HepG2 (cell line): Measurements from ENCODE around the gene LGALS16. TPM values are rescaled to one million over a fixed set of nuclear protein-coding genes. Genes with fewer than 3 reads are reported as not detected.
A peak's percentile ranks its signal among the peaks of the same experiment; 100 is the strongest.

Source experiments
- ATF3 ChIP-seq: sonication (generic); formaldehyde crosslinking; IDR thresholded peaks from 2 replicates; pipeline ENCODE4 v1.4.0; 2020; ENCODE audit warnings: missing genetic modification reagents
- DPF2 ChIP-seq: sonication (generic); formaldehyde crosslinking; IDR thresholded peaks from 2 replicates; pipeline ENCODE4 v1.4.0; 2020; ENCODE audit warnings: mild to moderate bottlenecking, low read depth, missing genetic modification reagents, borderline replicate concordance
- GABPA ChIP-seq, 2 experiments: IDR thresholded peaks; 2 replicates each; pipeline ENCODE4 v1.6.1; 2011 to 2016; ENCODE audit warnings: low read depth in 2 of 2, low read length in 1 of 2, missing biosample characterization in 1 of 2, missing genetic modification characterization in 1 of 2
- GTF3A ChIP-seq: sonication (generic); formaldehyde crosslinking; conservative IDR thresholded peaks from 2 replicates; pipeline ENCODE4 v1.4.0; 2020; ENCODE audit warnings: mild to moderate bottlenecking, missing genetic modification reagents
- HIVEP1 ChIP-seq: sonication (generic); formaldehyde crosslinking; IDR thresholded peaks from 2 replicates; pipeline ENCODE4 v1.4.0; 2020; ENCODE audit warnings: mild to moderate bottlenecking, missing genetic modification reagents
- IRF1 ChIP-seq: sonication (generic); formaldehyde crosslinking; IDR thresholded peaks from 2 replicates; pipeline ENCODE4 v1.4.0; 2020; ENCODE audit warnings: low read depth, mild to moderate bottlenecking, missing genetic modification reagents
- JUNB ChIP-seq: sonication (generic); formaldehyde crosslinking; IDR thresholded peaks from 2 replicates; pipeline ENCODE4 v1.8.0; 2022; ENCODE audit warnings: missing genetic modification reagents, mild to moderate bottlenecking, borderline replicate concordance
- KDM3A ChIP-seq: IDR thresholded peaks from 2 replicates; pipeline ENCODE4 v1.6.1; 2018; ENCODE audit warnings: low read depth, missing compliant biosample characterization
- NBN ChIP-seq: fragments of 450-650 bp; conservative IDR thresholded peaks from 2 replicates; pipeline ENCODE4 v1.6.1; 2017
- NFE2L2 ChIP-seq: fragments of 150-350 bp; IDR thresholded peaks from 2 replicates; pipeline ENCODE4 v1.6.1; 2014; ENCODE audit warnings: low read length
- NR2F6 ChIP-seq, 2 experiments: IDR thresholded peaks; 2 replicates each; pipeline ENCODE4 v1.6.1; 2016; ENCODE audit warnings: antibody characterized with exemption in 1 of 2, mild to moderate bottlenecking in 1 of 2
- PREB ChIP-seq: sonication (generic); formaldehyde crosslinking; IDR thresholded peaks from 2 replicates; pipeline ENCODE4 v1.4.0; 2020; ENCODE audit warnings: missing genetic modification reagents
- ZNF503 ChIP-seq: sonication (generic); formaldehyde crosslinking; IDR thresholded peaks from 2 replicates; pipeline ENCODE4 v1.4.0; 2020; ENCODE audit warnings: missing genetic modification reagents
- ZNF550 ChIP-seq: sonication (generic); formaldehyde crosslinking; IDR thresholded peaks from 2 replicates; pipeline ENCODE4 v1.4.0; 2020; ENCODE audit warnings: mild to moderate bottlenecking, missing genetic modification reagents, borderline replicate concordance
- ZNF891 ChIP-seq: sonication (generic); formaldehyde crosslinking; IDR thresholded peaks from 2 replicates; pipeline ENCODE4 v1.5.0; 2020; ENCODE audit warnings: mild to moderate bottlenecking, missing genetic modification reagents
- polyA plus RNA-seq, 8 experiments: library from polyadenylated mRNA; depleted of rRNA in 3 of 8; stranded (reverse) in 7 of 8; unstranded in 1 of 8; fragments of >200 nt; fragmentation: Illumina TruSeq in 4 of 8; extraction: Trizol in 4 of 8; gene quantifications; 2 replicates each; pipeline versions ENCODE4 v1.2.1 to v1.2.3, GENCODE V29; 2011 to 2016; ENCODE audit warnings: low read depth in 4 of 8, missing spikeins in 1 of 8, mixed read lengths in 1 of 8; ENCODE audit not compliant: insufficient read depth in 1 of 8
- total RNA-seq, 5 experiments: library from RNA; depleted of rRNA; stranded (reverse); fragments of >200 nt; fragmentation: Illumina TruSeq; extraction: Trizol; gene quantifications; 2 replicates each; pipeline ENCODE4 v1.2.3, GENCODE V29; 2016; ENCODE audit warnings: low read depth in 1 of 5

LGALS16 gene
- total and polyA plus RNA-seq, 2 of the 13 experiments (the other 11 are each of a cell fraction or from before 2014, with no cell fraction given) = not detected

- no peak for TF ChIP-seq PREB (CRISPR knock-in tag)
- TF ChIP-seq NBN = no peak
- TF ChIP-seq ZNF550 (CRISPR knock-in tag) = no peak
- TF ChIP-seq ZNF503 (CRISPR knock-in tag) = no peak
- TF ChIP-seq DPF2 (CRISPR knock-in tag) = no peak
- TF ChIP-seq HIVEP1 (CRISPR knock-in tag) = no peak
- no peak for TF ChIP-seq NFE2L2
- no peak for TF ChIP-seq KDM3A (CRISPR knock-in tag)
- TF ChIP-seq JUNB (CRISPR knock-in tag) = peak; percentile 65; the same call in 1 of the 2 replicates
- TF ChIP-seq ATF3 (CRISPR knock-in tag) = peak; percentile 56; the same call in 1 of the 2 replicates
- TF ChIP-seq GABPA (IDR thresholded peaks at IDR 0.05; ENCODE audit: low read depth, low read length) = no peak
- no peak for TF ChIP-seq GABPA (CRISPR knock-in tag; IDR thresholded peaks at IDR 0.05; ENCODE audit: low read depth)
- no peak for TF ChIP-seq GTF3A (CRISPR knock-in tag)
- no peak for TF ChIP-seq NR2F6 (IDR thresholded peaks at IDR 0.05)
- no peak for TF ChIP-seq NR2F6 (CRISPR knock-in tag; IDR thresholded peaks at IDR 0.05)
- no peak for TF ChIP-seq ZNF891 (CRISPR knock-in tag)
- TF ChIP-seq IRF1 (CRISPR knock-in tag) = no peak
Observed at GRCh38 chr19:39696387-39696786, 40.7 kb downstream of the LGALS16 start (continued).
